DOHH2 (cell line): ENCODE measurements around the gene AP2A1.

Experiments
- EZH2phosphoT487 ChIP-seq: fragments of 200-600 bp; sonication (generic); IDR thresholded peaks from 2 replicates; pipeline ENCODE4 v1.6.1; 2017; ENCODE audit warnings: borderline replicate concordance, mild to moderate bottlenecking, antibody characterized with exemption, low read length, moderate library complexity, mixed read lengths
- TF ChIP-seq, protein P1 (sequence below): fragments of 200-600 bp; sonication (generic); IDR thresholded peaks from one replicate; pipeline ENCODE4 v1.5.1; 2014; ENCODE audit warnings: antibody characterized with exemption, mild to moderate bottlenecking, low read depth, low read length; ENCODE audit not compliant: poor library complexity, severe bottlenecking

- TF ChIP-seq, protein P1, sequence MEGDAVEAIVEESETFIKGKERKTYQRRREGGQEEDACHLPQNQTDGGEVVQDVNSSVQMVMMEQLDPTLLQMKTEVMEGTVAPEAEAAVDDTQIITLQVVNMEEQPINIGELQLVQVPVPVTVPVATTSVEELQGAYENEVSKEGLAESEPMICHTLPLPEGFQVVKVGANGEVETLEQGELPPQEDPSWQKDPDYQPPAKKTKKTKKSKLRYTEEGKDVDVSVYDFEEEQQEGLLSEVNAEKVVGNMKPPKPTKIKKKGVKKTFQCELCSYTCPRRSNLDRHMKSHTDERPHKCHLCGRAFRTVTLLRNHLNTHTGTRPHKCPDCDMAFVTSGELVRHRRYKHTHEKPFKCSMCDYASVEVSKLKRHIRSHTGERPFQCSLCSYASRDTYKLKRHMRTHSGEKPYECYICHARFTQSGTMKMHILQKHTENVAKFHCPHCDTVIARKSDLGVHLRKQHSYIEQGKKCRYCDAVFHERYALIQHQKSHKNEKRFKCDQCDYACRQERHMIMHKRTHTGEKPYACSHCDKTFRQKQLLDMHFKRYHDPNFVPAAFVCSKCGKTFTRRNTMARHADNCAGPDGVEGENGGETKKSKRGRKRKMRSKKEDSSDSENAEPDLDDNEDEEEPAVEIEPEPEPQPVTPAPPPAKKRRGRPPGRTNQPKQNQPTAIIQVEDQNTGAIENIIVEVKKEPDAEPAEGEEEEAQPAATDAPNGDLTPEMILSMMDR: no peak
- no peak for TF ChIP-seq EZH2phosphoT487
Observed at GRCh38 chr19:49801401-49801888, 34.6 kb downstream of the AP2A1 start.
